Upper lobe of right lung (tissue), 1 donor: Measurements from ENCODE around the gene DROSHA. TPM values are rescaled to one million over a fixed set of nuclear protein-coding genes. Genes with fewer than 3 reads are reported as not detected.
"Not testable (repeated sequence)": the region's sequence is repeated elsewhere in the genome, so short reads cannot be mapped to it uniquely, and the experiment has no call there.

Source experiments
- ATAC-seq: fragments of 200-7000 bp; cut with Tn5 transposase; one replicate; pipeline ENCODE4 v1.9.1; 2020; ENCODE audit warnings: mild to moderate bottlenecking, moderate library complexity
- DNase-seq: peaks from one replicate; pipeline ENCODE4 v3.0.0-alpha.2; 2020
- H3K27ac ChIP-seq: fragments of 200-600 bp; one replicate; pipeline ENCODE4 v1.8.0; 2022
- H3K27me3 ChIP-seq: fragments of 200-600 bp; one replicate; pipeline ENCODE4 v1.8.0; 2022; ENCODE audit warnings: mild to moderate bottlenecking
- H3K36me3 ChIP-seq: fragments of 200-600 bp; one replicate; pipeline ENCODE4 v1.8.0; 2022
- H3K4me1 ChIP-seq: fragments of 200-600 bp; one replicate; pipeline ENCODE4 v1.8.0; 2022
- H3K4me3 ChIP-seq: fragments of 200-600 bp; one replicate; pipeline ENCODE4 v1.8.0; 2022; ENCODE audit warnings: mild to moderate bottlenecking
- H3K9me3 ChIP-seq: fragments of 200-600 bp; one replicate; pipeline ENCODE4 v1.8.0; 2022
- CTCF ChIP-seq: fragments of 200-600 bp; IDR thresholded peaks from one replicate; pipeline ENCODE4 v1.8.0; 2022; ENCODE audit warnings: antibody characterized with exemption
- intact Hi-C: fragments of 100-400 bp; cut with DNase I; formaldehyde crosslinking; loops from one replicate; pipeline ENCODE4 v1.11.0; 2022
- total RNA-seq: library from RNA; stranded (reverse); fragmentation: NEBNext Ultra II Directional; extraction: Animal tissue kit (Norgen Biotek cat#: 25700); gene quantifications from one replicate; pipeline ENCODE4 v1.2.1, GENCODE V29; 2021
- donor health status: DM: no; HTN: yes; CAD: no; lungs with severe emphysema.

The DROSHA gene
- total RNA-seq, 1 donor from 2014 or later: 50.9 TPM

- TF ChIP-seq CTCF: no peak
- no peaks in the 10 kb centered on the region for H3K27me3 ChIP-seq
- no peaks in the 10 kb centered on the region for H3K4me1 ChIP-seq
- no peak for ATAC-seq
- H3K4me3 ChIP-seq: no peak overlapping the region
- H3K27ac ChIP-seq: no peak overlapping the region
- no peak for DNase-seq
- no peaks in the 10 kb centered on the region for H3K9me3 ChIP-seq
- H3K36me3 ChIP-seq: no peaks in the 10 kb centered on the region
- intact Hi-C loops: no loop called here
Measured at GRCh38 chr5:31573494-31574142, 41.7 kb upstream of the DROSHA start.

DNA sequence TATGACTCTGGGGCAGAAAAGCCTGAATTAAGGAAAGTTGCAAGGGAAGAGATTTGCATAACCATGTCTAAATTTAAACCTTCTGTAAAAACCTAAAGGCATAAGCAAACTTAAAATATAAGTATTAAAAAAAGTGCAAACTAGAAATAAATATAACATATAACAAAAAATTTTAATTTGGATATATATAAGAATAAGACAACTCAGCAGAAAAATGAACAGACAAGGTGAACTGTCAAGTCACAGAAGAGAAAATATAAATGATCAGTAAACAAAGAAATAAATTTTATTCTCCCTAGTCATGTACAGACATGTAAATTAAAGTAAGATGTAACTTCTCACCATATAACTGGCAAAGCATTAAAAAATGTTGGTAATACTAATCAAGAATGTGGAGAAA lies 37.2 kb upstream of the DROSHA start:
- DNase-seq (no peak), ATAC-seq (no peak)
- Histone ChIP-seq H3K9me3 (no peaks in the 10 kb centered on the region), H3K27me3 (no peaks in the 10 kb centered on the region), H3K27ac (no peak overlapping the region), H3K36me3 (no peaks in the 10 kb centered on the region), H3K4me1 (no peaks in the 10 kb centered on the region), H3K4me3 (no peak overlapping the region)
- intact Hi-C loops: no loop called here
- TF ChIP-seq CTCF: no peak

DNA sequence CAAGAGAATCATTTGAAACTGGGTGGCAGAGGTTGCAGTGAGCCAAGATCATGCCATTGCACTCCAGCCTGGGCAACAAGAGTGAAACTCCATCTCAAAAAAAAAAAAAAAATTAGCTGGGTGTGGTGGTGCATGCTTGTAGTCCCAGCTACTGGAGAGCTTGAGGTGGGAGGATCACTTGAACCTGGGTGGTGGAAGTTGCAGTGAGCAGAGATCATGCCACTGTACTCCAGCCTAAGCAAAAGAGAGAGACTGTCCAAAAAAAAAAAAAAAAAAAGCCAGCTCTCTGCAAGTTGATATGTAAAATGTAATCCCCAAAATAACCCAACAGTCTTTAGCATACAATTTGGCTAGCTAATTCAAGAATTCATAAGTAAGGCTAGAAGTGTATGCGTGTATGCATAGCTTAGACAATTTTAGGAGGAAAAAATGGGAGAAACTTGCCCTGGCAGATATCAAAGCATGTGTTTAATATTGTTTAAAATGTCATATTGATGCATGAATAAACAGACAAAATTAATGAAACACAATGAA lies 36.5 kb upstream of the DROSHA start:
- no peak for DNase-seq
- no peak for TF ChIP-seq CTCF
- Histone ChIP-seq H3K4me3 (no peak overlapping the region), H3K27ac (no peak overlapping the region), H3K36me3 (no peaks in the 10 kb centered on the region), H3K9me3 (no peaks in the 10 kb centered on the region), H3K27me3 (no peaks in the 10 kb centered on the region), H3K4me1 (no peaks in the 10 kb centered on the region)
- ATAC-seq: no peak
- intact Hi-C loops: no loop called here

- peak; percentile 19 for ATAC-seq
- H3K27ac ChIP-seq, intact Hi-C loops: not testable (repeated sequence)
Measured at GRCh38 chr5:31566362-31566761, 34.5 kb upstream of the DROSHA start.

DNA sequence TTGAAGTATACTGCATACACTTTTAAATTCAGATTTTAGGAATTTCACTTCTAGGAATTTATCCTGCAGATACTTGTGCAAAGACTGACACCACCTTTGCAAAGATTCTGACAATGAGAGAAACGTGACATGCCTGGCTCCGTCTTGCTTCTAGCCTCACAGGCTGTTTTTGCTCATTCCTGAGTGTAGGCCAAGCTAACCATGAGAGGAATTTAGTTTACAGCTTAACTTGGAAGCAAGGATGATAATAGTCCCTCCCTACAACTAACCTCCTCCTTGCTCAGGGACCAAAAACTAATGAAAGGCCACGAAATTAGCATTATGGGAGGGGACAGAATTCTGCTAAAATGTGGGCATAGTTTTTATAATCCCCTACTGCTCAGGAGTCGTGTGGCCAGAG lies 31.3 kb upstream of the DROSHA start:
- H3K4me1 ChIP-seq: no peaks in the 10 kb centered on the region
- H3K9me3 ChIP-seq: no peaks in the 10 kb centered on the region
- ATAC-seq (no peak), DNase-seq (no peak)
- intact Hi-C loops: no loop called here
- TF ChIP-seq CTCF: no peak
- no peak overlapping the region for H3K27ac ChIP-seq
- H3K4me3 ChIP-seq: no peak overlapping the region
- no peaks in the 10 kb centered on the region for H3K27me3 ChIP-seq
- no peaks in the 10 kb centered on the region for H3K36me3 ChIP-seq

More at GRCh38 chr5:31566362-31566761, 34.5 kb upstream of the DROSHA start:
- not testable (repeated sequence) for DNase-seq, H3K4me1 ChIP-seq, H3K9me3 ChIP-seq, H3K27me3 ChIP-seq, H3K36me3 ChIP-seq, H3K4me3 ChIP-seq

DNA sequence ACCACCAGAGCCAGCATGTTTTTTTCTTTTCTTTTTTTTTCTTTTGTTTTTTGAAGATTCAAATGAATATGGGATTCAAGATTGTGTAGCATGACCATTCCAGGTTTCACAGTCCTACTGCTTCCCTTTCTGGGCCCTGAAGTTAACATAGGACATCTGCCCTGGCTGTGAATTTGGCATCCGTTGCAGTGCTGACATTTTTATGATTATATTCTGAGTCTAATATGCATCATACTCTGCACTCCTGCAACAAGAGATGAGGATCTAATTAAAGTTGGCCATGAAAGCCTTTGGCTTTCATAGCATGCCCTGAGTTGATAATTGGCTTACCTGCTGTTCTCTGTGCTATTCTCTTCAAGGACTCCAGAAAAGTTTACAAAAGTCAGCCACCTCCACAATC lies 30.1 kb upstream of the DROSHA start:
- no peak for ATAC-seq
- no peak overlapping the region for H3K27ac ChIP-seq
- no peaks in the 10 kb centered on the region for H3K36me3 ChIP-seq
- H3K4me3 ChIP-seq: no peak overlapping the region
- TF ChIP-seq CTCF: no peak
- no peaks in the 10 kb centered on the region for H3K9me3 ChIP-seq
- H3K4me1 ChIP-seq: no peaks in the 10 kb centered on the region
- intact Hi-C loops: no loop called here
- no peak for DNase-seq
- no peaks in the 10 kb centered on the region for H3K27me3 ChIP-seq
